Measurements from ENCODE around the gene ZCCHC2. TPM values are rescaled to one million over a fixed set of nuclear protein-coding genes. Genes with fewer than 3 reads are reported as not detected.

Gene ZCCHC2
- total and polyA plus RNA-seq, 2 of the 13 experiments (the other 11 are each of a cell fraction or from before 2014, with no cell fraction given), result 62.5 to 76.1 TPM

GRCh38 chr18:62607302-62607701, 84.5 kb downstream of the ZCCHC2 start (continued):
- TF ChIP-seq SAP130 (CRISPR knock-in tag; IDR thresholded peaks at IDR 0.05; ENCODE audit: low read depth), result 0 out of 2 replicates have a peak, but pooled peaks have one; percentile 22
- no peak for TF ChIP-seq ZNF232 (CRISPR knock-in tag; IDR thresholded peaks at IDR 0.05; ENCODE audit: borderline replicate concordance)
- no peak for TF ChIP-seq ZNF101 (CRISPR knock-in tag; IDR thresholded peaks at IDR 0.05; ENCODE audit: borderline replicate concordance, low read depth)
- TF ChIP-seq ZBTB40 (IDR thresholded peaks at IDR 0.05), result no peak
- TF ChIP-seq ZBTB40 (CRISPR knock-in tag; IDR thresholded peaks at IDR 0.05), result no peak
- no peak for TF ChIP-seq SRY (CRISPR knock-in tag; IDR thresholded peaks at IDR 0.05)
- no peak for TF ChIP-seq PLRG1 (conservative IDR thresholded peaks at IDR 0.05)
- no peak for TF ChIP-seq ZNF264 (CRISPR knock-in tag; IDR thresholded peaks at IDR 0.05)
- no peak for TF ChIP-seq ZNF703 (CRISPR knock-in tag; IDR thresholded peaks at IDR 0.05; ENCODE audit: borderline replicate concordance)
- no peak for TF ChIP-seq PHF21A (CRISPR knock-in tag; IDR thresholded peaks at IDR 0.05)
- TF ChIP-seq ZNF446 (CRISPR knock-in tag; IDR thresholded peaks at IDR 0.05), result no peak
- TF ChIP-seq ATF7 (IDR thresholded peaks at IDR 0.05), result no peak
- TF ChIP-seq ATF7 (CRISPR knock-in tag; IDR thresholded peaks at IDR 0.05), result no peak
- peak; percentile 86 for TF ChIP-seq NR2F6 (IDR thresholded peaks at IDR 0.05)
- TF ChIP-seq NR2F6 (CRISPR knock-in tag; IDR thresholded peaks at IDR 0.05), result peak; percentile 94
- no peak for TF ChIP-seq ZNF780A (CRISPR knock-in tag; IDR thresholded peaks at IDR 0.05)
- no peak for TF ChIP-seq ZNF253 (CRISPR knock-in tag; IDR thresholded peaks at IDR 0.05; ENCODE audit: borderline replicate concordance)
- TF ChIP-seq HOXA9 (CRISPR knock-in tag; IDR thresholded peaks at IDR 0.05; ENCODE audit: borderline replicate concordance), result no peak
- TF ChIP-seq ZNF616 (CRISPR knock-in tag; IDR thresholded peaks at IDR 0.05; ENCODE audit: low read depth), result no peak
- TF ChIP-seq ETV5 (CRISPR knock-in tag; IDR thresholded peaks at IDR 0.05; ENCODE audit: borderline replicate concordance), result peak; percentile 89
- no peak for TF ChIP-seq ETS1 (CRISPR knock-in tag; IDR thresholded peaks at IDR 0.05)
- no peak for TF ChIP-seq KLF13 (CRISPR knock-in tag; IDR thresholded peaks at IDR 0.05)
- no peak for TF ChIP-seq ZNF383 (CRISPR knock-in tag; IDR thresholded peaks at IDR 0.05; ENCODE audit: borderline replicate concordance)
- TF ChIP-seq ZSCAN20 (CRISPR knock-in tag; IDR thresholded peaks at IDR 0.05; ENCODE audit: borderline replicate concordance), result no peak
